ENCODE measurements around the gene C16orf86. TPM values are rescaled to one million over a fixed set of nuclear protein-coding genes. Genes with fewer than 3 reads are reported as not detected.

Gene C16orf86
- total and polyA plus RNA-seq, 2 of the 8 experiments (the other 6 are each of a cell fraction or from before 2014, with no cell fraction given), result 1.4 to 2.3 TPM

DNA sequence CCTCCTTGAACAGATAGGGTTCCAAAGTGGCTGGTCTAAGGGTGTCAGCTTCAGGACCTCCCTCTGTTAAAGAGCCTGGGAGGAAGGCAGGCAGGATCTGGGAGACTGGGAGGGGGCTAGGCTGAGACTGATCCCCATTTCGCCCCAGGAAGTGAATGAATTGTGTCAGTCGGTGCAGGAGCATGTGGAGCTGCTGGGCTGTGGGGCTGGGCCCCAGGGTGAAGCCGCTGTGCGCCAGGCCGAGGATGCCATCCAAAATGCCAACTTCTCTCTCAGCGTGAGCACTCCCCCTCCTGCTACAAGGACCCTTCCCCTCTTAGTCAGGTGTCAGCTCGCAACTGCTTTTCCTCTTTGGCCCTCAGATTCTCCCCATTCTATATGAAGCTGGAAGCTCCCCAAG lies 15.6 kb upstream of the C16orf86 start (continued):
- TF ChIP-seq NRF1 (IDR thresholded peaks at IDR 0.05; ENCODE audit: low read depth, low read length) (no peak), YY1 (IDR thresholded peaks at IDR 0.05; ENCODE audit: low read depth, low read length) (no peak), EZH2 (IDR thresholded peaks at IDR 0.05; ENCODE audit: low read depth, low read length, severe bottlenecking) (no peak), CTBP2 (IDR thresholded peaks at IDR 0.05; ENCODE audit: borderline replicate concordance, insufficient read depth, insufficient read length, low read length) (no peak)

Data from H1 (cell line).